WI38 (cell line): ENCODE measurements around the gene ELAVL2.

Source experiments
- H3K4me3 ChIP-seq: 2 replicates; pipeline ENCODE4 v1.5.1; 2011; ENCODE audit warnings: low read depth, mild to moderate bottlenecking, control low read depth, low read length
- TF ChIP-seq, protein P1 (sequence below): IDR thresholded peaks from 2 replicates; pipeline ENCODE4 v1.5.1; 2012; ENCODE audit warnings: low read depth, mild to moderate bottlenecking, control low read depth, low read length

Gene ELAVL2

DNA sequence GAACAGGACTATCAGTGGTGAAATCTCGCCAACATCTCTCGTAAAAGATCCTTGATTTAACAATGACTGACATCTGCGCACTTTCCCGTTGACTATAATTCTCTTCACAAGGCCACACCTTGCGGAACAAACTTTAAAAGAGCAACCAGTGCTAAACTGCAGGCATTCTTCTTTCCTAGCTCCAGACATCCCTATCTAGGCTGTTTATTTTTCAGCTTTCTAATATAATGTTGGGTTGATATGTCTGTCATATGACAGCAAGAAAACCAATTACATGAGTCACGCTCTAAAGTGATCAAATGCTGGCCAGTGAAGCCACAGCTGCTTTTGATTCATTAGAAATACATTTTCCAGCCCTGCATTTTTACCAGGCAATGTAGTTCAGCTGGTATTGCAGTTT lies 162.5 kb downstream of the ELAVL2 start:
- TF ChIP-seq, protein P1, sequence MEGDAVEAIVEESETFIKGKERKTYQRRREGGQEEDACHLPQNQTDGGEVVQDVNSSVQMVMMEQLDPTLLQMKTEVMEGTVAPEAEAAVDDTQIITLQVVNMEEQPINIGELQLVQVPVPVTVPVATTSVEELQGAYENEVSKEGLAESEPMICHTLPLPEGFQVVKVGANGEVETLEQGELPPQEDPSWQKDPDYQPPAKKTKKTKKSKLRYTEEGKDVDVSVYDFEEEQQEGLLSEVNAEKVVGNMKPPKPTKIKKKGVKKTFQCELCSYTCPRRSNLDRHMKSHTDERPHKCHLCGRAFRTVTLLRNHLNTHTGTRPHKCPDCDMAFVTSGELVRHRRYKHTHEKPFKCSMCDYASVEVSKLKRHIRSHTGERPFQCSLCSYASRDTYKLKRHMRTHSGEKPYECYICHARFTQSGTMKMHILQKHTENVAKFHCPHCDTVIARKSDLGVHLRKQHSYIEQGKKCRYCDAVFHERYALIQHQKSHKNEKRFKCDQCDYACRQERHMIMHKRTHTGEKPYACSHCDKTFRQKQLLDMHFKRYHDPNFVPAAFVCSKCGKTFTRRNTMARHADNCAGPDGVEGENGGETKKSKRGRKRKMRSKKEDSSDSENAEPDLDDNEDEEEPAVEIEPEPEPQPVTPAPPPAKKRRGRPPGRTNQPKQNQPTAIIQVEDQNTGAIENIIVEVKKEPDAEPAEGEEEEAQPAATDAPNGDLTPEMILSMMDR: no peak
- no peak overlapping the region for H3K4me3 ChIP-seq

DNA sequence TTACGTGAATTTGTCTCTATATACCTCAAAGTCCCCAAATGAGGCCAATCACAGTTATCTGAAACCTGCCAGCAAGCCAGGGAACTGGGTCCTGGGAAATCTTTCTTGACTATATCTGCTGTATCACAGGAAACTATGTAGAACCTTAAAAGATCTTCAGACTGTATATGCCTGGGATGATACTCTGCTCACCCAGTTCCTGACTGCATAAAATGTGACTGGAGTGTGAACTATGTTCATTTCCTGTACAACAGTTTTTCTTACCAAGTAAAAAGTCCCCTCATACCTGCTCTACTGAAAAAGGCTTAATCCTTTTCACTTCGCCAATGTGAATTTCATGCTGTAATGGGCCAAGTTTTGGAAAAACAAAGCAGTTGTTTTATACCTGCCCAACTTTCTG lies 162.9 kb downstream of the ELAVL2 start:
- no peak overlapping the region for H3K4me3 ChIP-seq
- TF ChIP-seq, protein P1: no peak

DNA sequence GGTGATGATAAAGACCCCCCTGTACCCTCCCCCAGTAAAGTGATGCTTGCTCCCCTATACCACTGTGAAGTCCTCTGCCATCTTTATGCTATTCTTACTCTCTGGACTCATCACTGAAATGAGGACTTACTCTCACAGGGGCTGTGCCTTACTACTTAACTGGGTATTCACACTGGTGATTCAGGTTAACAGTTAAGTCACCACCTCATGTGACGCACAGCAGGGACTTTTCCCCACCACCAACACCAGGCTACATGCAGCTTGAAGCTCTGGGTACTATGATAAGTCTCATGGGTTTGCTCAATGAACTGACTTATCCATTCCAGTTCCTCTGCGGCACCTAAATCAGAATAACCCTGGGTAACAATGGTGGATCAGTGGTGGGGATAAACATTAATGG lies 163.7 kb downstream of the ELAVL2 start:
- no peak overlapping the region for H3K4me3 ChIP-seq
- TF ChIP-seq, protein P1: no peak

DNA sequence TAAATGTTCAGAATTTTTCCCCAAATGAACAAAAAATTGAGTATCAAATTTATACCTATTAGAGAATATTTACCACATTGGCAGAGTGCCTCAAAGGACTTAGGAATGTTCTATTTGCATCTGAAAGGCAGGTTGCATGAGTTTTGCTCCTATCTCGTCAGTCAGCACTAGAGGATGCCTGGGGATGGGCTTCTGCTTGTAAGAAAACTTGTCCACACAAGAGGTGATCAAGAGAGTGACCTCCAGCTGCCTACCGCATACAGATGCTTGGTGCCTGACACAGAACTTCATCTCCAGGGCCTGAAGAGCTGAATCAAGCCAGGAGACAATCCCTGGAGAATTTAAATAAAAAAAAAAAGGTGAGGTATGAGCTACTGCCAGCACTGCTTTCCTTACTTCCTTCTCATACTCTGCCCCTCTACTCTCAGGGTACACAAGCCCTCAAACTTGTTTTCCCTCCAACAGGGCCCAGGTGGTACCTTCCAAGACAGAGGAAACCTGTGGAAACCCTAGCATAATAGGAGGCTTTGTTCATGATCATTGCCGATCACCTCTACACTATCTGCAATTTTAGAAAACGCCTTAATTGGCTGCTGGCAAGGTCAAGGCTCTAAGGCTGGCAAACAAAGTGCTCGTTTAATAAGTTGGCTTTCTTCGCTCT lies 166.6 kb downstream of the ELAVL2 start:
- TF ChIP-seq, protein P1: no peak
- H3K4me3 ChIP-seq: no peak overlapping the region

DNA sequence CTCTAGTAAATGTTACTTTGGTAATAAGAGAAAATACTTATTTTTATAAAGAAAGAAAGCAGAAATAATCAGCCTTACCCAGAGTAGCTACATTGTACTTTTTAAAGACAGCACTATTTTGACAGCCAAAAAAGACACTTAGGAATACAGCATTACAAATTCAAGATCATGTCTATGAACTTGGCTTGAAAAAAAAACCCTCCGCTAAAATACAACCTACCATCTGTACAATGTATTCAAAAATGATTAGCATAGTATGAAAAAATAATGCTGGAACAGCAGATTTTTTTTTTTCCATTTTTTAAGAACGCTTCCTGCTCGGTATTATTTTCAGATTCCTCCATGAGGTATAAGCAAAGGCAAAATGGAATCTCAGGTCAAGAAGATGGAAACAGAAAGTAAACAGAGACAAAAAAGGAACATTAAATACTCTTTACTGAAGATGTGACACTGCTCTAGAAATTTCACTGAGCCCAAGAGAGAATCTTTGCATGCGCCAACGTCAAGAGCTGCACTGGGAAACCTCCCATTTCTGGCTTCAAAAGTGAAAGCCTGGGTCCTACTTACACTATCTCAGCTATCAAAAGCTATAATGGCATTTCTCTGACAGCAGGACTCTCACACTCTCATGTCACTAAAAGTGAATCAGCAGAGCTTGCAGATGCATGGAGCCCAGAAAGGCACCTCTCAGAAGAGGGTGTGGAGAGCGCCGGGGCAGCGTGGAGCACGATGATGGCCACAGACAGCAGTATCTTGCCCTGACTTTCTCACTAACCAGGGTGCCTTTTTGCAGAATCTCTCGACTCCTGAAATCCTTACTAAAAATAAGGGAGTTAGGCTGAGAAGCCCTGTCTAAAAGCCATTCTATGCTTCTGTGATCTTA lies 167.4 kb downstream of the ELAVL2 start:
- TF ChIP-seq, protein P1: no peak
- no peak overlapping the region for H3K4me3 ChIP-seq

DNA sequence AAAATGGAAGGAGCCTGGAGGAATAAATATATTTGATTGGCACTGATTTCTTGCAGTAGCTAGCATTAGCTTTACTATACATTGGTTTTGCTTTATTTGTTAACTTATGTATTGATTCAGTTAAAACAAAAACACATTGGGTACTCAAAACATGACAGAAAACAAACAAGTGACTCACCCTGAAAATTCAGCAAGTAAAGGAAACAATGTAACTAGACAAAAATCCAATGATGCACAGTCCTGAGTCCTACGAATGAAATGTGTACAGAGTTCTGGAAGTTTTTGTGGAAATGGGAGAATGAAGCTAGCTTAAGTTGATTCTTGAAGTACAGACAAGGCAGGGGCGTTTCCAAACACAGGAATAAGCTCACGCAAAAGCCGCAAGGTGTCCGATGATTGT lies 175.0 kb downstream of the ELAVL2 start:
- no peak overlapping the region for H3K4me3 ChIP-seq
- TF ChIP-seq, protein P1: no peak

DNA sequence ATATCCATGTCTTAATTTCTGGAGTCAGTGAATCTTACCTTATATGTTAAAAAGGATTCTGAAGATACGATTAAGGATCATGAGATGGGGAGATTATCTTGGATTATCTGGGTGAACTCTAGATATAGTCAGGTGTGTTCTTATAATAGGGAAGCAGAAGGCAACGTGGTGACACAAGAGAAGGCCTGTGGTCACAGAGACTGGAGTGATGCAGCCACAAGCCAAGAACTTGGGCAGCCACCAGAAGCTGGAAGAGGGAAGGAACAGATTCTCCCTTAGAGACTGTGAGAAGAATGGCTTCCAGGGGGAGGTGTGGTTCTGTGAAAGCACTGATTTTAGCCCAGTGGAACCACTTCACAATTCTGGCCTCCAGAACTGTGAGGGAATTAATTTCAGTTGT lies 177.4 kb downstream of the ELAVL2 start:
- no peak overlapping the region for H3K4me3 ChIP-seq
- TF ChIP-seq, protein P1: no peak
